Left kidney (tissue), 8 donors: ENCODE results near the gene ZSWIM4. TPM values are rescaled to one million over a fixed set of nuclear protein-coding genes. Genes with fewer than 3 reads are reported as not detected.
"Not testable (repeated sequence)": the region's sequence is repeated elsewhere in the genome, so short reads cannot be mapped to it uniquely, and the experiment has no call there.

ENCODE experiments used
- DNase-seq: peaks from one replicate; pipeline ENCODE4 v3.0.0-alpha.2; 2013
- long read RNA-seq, 8 donors: transcript quantifications; one replicate each; lab custom pipeline, GENCODE V29; 2026
- polyA plus RNA-seq: library from polyadenylated mRNA; unstranded; fragments of 120-200 nt; gene quantifications from one replicate; pipeline ENCODE4 v1.2.1, GENCODE V29; 2013; ENCODE audit not compliant: insufficient read length

The ZSWIM4 gene
- 6.7 TPM for polyA plus RNA-seq
- long read RNA-seq, donor 1, partial matches to known transcripts: 19 of 50 reads
- long read RNA-seq, donor 1, other reads (novel, unspliced or antisense): 31 of 50 reads
- long read RNA-seq, donor 2: 0 reads
- long read RNA-seq, donor 3: 0 reads
- long read RNA-seq, donor 4: 0 reads
- long read RNA-seq, donor 5: 0 reads
- long read RNA-seq, donor 6: 0 reads
- long read RNA-seq, donor 7: 0 reads
- long read RNA-seq, donor 8: 0 reads

DNA sequence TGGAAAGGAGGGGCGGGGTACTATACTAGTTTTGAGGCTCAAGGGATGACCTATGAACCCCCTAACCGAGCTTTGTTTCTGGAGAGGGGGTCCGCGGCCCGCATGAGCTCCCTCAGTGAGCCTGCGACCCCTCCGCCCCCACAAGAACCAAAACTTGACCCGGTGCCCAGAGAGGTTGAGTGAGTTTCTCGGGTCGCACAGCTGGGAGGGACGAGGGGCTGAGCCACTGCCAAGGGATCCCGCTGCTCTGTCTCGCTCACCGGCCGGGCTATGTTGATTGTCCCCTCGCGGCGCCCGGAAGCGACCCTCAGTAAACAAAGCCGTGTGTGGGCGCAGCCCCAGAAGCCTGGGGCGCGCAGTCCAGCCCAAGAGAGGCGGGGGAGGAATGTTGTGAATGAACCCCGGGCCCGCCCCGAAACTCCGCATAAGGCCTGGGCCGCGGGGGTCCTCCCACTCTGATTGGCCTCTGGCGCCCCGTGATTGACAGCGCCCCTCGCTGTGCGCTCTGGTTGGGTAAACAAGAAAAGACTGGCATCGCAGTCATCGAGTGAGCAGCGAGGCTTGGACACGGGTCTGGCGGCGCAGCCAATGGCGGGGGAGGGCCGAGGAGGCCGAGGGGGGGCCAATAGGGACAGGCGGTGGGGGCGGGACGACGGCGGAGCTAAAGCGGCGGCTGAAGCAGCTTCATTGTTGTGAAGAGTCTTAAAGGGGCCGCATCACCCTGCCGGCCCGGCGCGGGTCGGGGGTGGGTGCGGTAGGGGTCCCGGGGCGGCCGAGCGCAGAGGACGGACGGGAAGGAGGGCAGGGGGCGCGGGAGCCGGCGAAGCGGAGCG lies at the start of gene ZSWIM4:
ZSWIM4 (plus strand) TSS at position 687 of the 833 bp plus-strand sequence. CDS start 206 bp downstream, outside the sequence.
- peak; percentile 100 for DNase-seq

DNA sequence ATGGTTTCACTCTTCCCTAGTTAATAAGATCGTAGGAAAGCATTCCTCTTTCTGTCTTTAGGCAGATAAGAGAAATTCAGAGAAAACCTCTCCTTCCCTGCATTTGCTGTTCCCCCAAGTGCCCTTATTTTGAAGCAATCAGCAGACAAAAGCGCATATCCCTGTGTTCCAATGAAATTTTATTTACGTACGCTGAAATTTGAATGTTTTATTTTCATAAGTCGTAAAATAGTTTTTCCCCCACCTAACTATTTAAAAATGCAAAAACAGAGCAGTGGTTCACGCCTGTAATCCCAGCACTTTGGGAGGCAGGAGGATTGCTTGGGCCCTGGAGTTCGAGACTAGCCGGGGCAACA lies 48.2 kb upstream of the ZSWIM4 start:
- no peak for DNase-seq

DNA sequence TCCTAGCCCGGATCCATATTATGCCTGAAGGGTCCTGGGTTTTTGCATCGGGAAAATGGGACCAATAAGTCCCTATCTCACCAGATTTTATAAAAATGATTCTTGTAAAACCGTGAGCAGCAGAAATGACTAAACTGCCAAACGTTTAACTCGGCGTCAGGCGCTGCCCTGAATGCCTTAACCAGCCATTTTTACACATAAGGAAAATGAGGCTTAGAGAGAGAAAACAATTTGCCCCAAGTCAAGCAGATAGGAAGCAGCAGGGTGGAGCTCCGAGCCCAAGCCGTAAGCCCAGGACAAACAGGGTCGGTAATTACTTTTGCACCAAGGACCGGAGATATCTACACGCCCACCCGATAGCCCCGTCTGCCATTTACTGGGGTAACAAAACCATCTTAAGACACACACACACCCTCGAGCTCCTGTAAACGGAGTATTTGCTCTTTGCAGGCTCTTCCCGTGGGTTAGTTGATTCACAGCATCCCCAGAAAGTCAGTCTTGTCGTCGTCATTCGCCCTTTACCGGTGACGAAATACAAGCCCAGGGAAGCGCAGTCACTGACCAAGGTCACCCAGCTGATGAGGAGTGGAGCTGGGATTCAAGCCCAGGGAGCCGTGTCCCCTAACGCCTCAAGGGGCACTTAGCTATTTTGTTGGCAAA lies 46.9 kb upstream of the ZSWIM4 start:
- DNase-seq: no peak

DNA sequence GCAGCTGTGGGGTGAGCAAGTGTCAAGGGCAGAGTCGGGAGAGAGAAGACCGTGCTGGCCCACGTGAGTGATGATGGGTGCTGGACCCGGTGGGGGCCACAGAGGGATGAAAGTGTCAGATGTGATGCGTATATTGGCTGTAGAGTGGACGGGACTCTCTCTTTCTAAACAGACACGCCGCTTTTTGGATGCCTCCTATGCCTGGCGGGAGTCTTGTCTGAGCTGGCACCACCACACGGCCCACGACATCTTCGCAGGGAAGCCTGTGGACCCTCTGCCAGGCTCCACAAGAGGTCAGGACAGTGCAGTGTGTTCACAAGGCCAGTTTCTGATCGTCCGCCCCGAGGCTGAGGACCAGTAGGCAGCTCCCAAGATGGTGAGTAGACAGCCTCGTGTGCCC lies 43.8 kb upstream of the ZSWIM4 start:
- DNase-seq: no peak

DNA sequence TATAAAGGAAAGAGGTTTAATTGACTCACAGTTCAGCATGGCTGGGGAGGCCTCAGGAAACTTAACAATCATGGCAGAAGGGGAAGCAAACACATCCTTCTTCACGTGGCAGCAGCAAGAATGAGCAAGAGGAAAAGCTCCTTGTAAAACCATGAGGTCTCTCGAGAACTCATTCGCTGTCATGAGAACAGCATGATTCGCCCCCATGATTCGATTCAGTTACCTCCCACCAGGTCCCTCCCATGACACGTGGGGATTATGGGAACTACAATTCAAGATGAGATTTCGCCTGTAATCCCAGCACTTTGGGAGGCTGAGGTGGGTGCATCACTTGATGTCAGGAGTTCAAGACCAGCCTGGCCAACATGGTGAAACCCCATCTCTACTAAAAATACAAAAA lies 41.6 kb upstream of the ZSWIM4 start:
- not testable (repeated sequence) for DNase-seq

DNA sequence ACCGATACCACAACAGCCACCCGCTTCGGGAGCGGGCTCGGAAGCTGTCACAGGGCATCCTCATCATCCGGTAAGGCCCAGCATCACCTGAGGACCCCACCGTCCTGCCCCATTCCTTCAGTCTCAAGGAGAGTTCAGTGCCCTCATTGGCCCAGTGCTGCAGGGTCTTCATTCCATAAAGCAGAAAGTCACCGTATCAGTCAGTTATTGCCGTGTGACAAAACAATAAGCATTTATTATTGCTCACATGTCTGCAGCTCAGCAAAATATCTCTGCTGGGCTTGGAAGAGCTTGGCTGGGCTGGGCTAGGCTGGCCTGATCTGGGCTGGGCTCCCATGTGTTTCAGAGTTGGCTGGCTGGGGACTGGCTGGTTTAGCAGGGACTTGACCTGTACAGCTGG lies 39.0 kb upstream of the ZSWIM4 start:
- no peak for DNase-seq

DNA sequence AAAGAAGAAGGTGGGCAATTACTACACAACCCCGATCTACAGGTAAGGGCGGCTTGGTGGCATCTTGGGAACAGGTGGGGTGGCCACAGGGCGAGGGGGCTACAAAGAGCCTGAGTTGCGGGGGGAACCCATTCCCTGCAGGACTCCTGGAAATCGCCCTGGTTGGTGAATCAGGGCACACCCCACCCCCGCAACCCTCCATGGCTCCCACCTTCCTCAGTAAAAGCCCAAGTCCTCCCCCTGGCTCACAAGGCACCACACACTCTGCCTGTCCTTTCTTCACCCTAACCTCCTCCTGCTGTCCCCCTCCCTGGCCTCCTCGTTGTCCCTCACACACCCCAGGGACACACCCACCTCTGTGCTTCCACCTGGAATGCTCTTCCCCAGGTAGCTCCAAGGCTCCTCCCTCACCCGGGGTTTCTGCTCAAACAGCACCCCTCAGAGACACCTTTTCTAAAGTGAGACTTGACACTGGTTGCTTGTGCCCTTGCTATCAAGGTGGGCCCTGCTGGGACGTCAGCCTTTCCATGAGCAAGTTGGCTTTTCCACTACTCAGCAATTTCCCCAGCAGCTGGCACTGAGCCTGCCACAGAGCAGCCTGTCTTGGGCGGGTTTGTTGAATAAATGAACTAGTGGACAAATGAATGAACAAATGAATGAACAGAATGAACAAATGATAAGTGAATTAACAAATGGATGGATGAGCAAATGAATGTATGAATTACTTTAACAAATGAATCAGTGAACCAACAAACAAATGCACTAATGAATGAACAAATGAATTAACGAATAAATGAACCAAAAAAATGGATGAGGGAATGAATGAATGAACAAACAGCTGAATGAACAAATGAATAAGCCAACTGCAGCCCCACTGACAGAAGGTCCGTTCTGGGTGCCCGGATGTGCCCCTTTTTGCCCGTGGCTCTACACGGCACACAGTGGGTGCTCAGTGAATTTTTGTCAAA lies 37.2 kb upstream of the ZSWIM4 start:
- DNase-seq: no peak

DNA sequence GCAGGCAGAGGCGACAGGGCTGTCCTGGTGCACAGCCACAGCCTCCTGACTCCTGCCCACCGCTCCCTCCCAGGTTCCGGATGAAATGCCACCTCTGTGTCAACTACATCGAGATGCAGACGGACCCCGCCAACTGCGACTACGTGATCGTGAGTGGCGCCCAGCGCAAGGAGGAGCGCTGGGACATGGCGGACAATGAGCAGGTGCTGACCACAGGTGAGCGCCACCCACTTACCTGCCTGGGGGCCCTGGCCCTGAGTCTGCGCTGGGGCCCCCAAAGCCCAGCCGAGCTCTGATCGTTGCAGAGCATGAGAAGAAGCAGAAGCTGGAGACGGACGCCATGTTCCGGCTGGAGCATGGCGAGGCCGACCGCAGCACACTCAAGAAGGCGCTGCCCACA lies 36.4 kb upstream of the ZSWIM4 start:
- no peak for DNase-seq

DNA sequence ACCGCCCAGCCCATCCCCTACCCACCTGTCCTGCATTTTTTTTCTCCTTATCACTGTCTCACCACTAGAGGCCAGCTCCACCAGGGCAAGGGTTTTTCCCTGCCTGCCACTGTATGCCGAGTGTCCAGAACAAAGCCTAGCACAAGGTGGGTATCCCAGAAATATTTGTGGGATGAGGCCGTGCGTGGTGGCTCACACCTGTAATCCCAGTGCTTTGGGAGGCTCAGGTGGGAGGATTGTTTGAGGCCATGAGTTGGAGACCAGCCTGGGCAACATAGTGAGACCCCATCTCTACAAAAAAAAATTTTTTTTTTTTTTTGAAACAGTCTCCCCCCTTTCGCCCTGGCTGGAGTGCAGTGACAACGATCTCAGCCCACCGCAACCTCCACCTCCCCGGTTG lies 33.8 kb upstream of the ZSWIM4 start:
- DNase-seq: no peak

DNA sequence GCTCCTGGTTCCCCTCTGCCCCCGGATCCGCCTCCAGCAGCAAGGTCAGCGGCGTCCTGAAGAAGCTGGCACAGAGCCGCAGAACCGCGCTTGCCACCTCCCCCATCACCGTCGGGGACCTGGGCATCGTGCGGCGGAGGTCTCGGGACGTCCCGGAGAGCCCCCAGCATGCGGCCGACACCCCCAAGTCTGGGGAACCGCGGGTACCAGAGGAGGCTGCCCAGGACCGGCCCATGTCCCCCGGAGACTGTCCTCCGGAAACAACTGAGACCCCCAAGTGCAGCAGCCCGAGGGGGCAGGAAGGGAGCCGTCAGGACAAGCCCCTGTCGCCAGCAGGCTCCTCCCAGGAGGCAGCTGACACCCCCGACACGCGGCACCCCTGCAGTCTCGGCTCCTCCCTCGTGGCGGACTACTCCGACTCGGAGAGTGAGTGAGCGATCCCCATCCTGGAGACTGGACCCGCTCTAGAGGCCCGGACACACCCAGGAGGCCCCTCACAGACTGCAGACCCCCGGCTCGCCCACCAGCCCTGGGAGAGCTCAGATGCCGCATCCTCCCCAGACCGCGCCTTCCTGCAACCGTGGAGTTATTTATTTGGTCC lies 32.5 kb upstream of the ZSWIM4 start:
- no peak for DNase-seq

DNA sequence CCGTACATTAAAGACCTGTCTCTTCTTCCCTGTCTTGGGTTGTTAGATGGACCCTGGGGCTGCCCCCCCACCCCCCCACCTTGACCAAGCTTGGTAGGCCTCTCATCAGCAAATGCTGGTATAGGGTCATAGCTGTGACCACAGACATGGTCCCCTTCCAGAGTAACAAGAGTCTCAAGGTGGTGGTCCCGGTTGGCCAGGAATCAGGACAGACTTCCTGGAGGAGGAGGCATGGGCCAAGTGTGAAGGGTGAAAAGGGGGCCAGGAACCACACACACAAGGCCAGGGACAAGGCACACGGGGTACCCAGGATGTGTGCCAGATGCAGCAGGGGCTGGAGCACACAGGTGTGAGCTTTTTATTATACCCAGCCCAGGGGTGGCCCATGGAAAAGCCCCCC lies 32.0 kb upstream of the ZSWIM4 start:
- no peak for DNase-seq

DNA sequence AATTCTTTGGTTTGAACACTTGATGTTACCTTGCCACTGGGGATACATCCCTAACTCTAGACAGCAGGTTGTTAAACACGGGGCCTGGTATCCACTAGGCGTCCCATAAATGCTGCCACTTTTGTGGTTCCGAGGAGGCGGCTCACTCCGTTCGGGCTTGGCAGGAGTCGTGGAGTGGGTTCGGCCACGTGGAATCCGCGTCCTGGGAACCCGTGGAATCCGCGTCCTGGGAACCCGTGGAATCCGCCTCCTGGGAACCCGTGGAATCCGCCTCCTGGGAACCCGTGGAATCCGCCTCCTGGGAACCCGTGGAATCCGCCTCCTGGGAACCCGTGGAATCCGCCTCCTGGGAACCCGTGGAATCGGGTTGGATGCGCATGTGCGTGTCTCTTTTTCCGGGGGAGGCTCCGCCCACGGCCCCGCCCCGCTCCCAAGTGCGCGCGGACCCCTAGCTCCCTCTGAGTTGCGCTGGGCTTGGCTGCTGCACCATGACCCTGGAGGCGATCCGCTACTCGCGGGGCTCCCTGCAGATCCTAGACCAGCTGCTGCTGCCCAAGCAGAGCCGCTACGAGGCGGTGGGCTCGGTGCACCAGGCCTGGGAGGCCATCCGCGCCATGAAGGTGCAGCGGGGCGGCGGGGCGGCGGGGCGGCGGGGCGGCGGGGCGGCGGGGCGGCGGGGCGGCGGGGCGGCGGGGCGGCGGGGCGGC lies 31.0 kb upstream of the ZSWIM4 start, which contains the start of gene MRI1:
MRI1 (plus strand) TSS at position 422 of the 707 bp plus-strand sequence; CDS start at position 489, 67 bp downstream.
- peak; percentile 88 for DNase-seq

DNA sequence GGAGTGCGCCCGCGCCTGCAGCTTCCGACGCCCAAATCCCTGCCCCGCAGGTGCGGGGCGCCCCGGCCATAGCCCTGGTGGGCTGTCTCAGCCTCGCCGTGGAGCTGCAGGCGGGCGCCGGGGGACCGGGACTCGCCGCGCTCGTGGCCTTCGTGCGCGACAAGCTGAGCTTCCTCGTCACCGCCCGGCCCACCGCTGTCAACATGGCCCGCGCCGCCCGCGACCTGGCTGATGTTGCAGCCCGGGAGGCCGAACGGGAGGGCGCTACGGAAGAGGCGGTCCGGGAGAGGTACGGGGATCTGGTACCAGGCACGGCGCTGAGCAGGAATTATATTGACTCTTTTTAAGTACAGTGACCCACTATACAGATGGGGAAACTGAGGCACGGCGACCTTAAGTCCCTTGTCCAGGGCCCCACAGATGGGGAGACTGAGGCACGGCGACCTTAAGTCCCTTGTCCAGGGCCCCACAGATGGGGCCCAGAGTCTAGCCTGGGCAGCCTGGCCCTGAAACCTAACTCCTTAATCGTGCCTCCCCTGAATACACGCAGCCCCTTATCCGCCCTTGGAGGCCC lies 30.3 kb upstream of the ZSWIM4 start:
- no peak for DNase-seq

DNA sequence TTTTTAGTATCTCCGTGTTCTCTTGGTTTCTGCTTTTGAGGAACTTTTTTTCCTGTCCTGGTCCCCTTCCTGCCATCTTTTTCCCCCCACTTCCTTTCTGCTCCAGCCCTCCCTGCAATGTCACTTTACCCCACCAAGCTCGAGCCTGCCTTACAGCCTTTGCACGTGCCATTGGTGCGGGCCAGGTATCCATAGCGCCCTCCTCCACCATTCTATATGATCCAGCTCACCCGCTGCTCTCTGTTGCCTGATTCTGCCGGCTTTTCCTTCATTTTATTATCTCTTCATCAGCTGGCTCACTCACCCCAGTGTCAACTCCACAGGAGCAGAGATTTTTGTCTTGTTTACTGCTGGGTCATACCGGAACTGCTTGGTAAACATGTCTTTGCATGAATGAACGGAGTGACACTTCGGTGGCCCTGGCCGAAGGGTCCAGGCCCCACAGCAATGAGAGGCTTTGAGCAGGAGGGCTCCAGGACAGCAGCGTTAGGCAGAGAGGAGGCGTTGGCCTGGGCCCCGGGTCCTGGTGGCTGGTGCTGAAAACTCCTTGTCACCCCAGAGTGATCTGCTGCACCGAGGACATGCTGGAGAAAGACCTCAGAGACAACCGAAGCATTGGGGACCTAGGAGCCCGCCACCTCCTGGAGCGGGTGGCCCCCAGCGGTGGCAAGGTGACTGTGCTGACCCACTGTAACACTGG lies 29.7 kb upstream of the ZSWIM4 start:
- no peak for DNase-seq

DNA sequence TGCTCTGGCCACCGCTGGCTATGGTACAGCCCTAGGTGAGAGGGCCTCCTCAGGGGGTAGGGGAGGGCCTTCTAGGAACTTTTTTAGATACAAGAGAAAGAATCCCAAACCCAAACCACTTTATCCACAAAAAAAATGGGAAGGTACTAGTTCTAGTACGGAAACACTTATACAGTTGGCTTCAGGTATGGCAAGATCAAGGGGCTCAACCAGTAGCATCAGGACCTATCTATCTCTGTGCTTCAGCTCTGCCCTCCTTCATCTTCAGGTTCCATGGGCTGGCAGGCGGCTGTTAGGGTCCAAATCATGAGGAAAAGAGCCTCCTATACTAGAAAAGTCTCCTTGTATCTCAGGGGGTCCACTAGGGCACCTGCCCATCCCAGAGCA lies 29.2 kb upstream of the ZSWIM4 start:
- DNase-seq: no peak

DNA sequence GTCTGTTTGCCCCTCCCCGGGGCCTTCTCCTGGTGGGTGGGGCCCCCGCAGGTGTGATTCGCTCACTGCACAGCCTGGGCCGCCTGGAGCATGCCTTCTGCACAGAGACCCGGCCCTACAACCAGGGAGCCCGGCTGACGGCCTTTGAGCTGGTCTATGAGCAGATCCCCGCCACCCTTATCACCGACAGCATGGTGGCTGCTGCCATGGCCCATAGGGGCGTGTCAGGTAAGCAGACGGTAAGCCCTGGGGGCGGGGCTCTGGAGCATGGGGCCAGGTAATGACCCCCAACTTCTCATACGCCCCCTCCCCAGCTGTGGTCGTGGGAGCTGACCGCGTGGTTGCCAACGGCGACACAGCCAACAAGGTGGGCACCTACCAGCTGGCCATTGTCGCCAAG lies 26.7 kb upstream of the ZSWIM4 start:
- no peak for DNase-seq

DNA sequence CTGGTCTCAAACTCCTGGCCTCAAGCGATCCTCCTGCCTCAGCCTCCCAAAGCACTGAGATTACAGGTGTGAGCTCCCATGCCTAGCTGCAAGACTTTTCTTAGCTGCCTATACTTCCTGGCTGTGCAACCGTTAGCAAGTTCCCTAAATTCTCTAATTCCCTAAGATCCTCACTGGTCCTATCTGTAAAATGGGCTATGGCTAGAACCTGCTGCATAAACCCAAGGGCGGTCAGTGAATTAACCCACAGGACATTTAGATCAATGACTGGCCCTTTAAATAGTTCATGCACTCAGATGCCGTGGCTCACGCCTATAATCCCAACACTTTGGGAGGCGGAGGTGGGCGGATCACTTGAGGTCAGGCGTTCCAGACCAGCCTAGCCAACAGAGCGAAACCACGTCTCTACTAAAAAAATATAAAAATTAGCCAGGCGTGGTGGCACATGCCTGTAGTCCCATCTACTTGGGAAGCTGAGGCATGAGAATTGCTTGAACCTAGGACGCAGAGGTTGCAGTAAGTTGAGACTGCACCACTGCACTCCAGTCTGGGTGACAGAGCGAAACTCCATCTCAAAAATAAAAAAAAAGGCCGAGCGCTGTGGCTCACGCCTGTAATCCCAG lies 25.1 kb upstream of the ZSWIM4 start:
- DNase-seq: no peak

DNA sequence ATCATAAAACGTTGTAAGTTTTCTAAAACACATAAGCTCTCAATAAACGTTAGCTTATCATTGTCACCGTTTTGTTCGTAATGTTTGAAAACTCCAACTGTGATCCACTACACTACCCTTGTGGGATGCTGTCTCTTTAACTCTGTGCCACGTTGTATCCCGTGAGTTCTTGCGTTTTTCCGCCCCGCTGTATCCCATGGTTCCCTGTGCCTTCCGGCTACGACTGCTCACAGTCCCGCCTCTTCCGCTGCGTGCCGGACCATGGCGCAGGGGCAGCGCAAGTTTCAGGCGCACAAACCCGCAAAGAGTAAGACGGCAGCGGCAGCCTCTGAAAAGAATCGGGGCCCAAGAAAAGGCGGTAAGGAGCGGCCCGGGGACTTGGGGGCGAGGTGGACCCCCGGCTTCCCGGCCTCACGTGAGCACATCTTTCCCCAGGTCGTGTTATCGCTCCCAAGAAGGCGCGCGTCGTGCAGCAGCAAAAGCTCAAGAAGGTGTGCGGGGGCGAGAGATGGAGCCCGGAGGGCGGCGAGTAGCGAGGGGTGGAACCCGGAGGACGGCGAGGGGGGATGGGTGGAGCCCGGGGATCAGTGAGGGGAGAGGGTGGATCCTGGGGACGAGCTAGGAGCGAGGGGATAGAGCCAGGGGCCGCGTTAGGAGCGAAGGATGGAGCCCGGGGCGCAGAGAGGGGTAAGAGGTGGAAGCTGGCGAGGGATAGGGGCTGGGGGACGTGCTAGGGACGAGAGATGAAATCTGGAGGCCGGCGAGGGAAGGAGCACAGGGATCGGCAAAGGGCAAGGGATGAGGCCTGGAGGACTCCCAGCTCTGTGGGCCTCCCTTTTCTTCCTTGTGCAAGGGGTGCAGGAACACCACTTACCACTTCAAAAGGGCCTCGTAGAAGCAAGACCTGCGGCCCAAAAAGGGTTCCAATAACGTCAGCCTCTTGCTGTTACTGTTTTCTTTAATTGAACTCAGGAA lies 20.7 kb upstream of the ZSWIM4 start, which contains the start of gene C19orf53:
C19orf53 (plus strand) TSS at position 240 of the 975 bp plus-strand sequence; CDS start at position 262, 22 bp downstream.
- peak; percentile 87 for DNase-seq
